HG03280 (cell line): ENCODE data around the gene PLEKHO2.

Experiments used
- ATAC-seq: cut with Tn5 transposase; IDR thresholded peaks from one replicate; pipeline ENCODE4 v1.9.1; 2021; ENCODE audit warnings: mild to moderate bottlenecking, moderate library complexity; ENCODE audit not compliant: unreplicated experiment

Gene PLEKHO2

DNA sequence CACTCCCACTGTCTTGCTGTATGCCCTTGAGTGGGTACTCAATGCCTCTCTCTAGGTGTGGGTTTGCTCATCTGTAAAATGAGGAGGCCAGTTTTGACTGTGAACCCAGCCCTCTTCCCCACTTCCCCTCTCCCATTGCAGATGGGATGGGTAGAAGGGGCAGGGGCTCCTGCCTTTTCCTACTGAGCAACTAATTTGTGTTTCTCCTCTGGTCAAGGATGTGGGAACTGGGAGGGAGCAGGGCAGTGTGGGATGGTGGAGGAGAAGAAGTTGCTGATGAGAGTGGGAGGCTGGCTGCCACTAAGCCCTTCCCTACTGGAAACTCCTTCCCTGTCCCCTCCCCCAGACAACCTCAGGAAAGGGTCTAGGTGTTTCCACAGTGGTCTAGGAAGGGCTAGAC, 49.8 kb downstream of the PLEKHO2 start:
- ATAC-seq = no peak

DNA sequence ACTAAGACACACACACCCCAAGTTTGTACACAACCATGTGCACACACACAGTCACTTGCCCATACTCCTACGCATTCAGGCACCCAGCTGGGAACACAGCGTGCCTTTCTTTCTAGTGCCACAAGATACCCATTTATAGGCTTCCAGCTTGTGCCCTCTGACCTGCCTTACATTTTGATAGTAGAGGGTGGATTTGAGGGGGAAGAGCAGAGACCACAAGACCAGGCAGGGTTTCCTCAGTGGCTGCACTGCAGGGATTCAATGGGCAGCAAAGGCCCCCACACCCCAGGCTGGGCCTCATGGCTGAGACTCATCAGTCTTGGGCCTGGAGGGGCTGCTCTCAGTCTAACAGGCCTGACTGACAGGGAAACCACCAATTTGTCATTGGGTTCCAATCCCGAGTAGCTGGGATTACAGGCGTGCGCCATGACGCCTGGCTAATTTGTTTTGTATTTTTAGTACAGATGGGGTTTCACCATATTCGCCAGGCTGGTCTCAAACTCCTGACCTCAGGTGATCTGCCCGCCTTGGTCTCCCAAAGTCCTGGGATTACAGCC, 51.2 kb downstream of the PLEKHO2 start:
- no peak for ATAC-seq

DNA sequence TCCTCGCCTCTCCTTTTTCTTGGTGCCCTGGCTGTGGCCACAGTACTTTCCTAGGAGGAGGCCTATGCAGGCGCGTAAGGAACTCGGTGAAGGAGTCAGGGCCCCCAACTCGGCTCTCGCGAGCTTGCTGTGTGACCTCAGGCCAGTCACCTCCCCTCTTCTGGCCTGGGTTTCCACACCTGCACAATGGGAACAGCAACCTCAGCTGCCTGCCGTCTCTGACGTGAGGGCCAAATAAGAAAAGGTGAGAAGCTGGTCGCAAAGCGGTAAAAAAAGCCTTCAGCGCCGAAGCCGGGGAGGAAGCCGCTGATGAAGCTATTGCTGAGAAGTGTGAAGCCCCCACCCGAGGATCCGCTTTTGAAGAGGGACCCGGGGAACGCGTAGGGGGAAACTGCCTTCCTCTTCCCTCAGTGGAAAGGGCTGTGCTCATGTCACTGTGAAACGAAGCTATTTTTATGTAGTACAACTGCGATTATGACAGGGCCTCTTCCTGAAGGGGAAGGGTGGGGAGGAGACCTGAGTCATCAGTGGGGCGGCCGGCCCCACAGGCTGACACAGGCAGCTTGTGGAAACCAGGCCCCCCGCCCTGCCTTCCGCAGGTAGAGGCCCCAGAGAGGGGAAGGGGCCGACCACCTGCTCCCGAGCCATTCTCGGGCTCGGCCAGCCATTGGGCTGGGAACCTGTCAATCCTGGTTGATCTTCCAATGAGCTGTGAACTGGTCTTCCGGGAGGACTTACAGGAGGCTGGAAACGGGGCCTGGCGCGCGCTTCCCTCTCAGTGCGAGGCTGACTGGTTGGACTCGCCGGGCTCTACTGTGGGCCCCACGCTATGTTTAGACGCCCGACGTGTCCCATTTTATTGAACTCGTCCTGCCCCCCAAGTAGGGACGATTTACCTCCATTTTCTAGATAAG, 52.0 kb downstream of the PLEKHO2 start:
- peak; percentile 69 for ATAC-seq

DNA sequence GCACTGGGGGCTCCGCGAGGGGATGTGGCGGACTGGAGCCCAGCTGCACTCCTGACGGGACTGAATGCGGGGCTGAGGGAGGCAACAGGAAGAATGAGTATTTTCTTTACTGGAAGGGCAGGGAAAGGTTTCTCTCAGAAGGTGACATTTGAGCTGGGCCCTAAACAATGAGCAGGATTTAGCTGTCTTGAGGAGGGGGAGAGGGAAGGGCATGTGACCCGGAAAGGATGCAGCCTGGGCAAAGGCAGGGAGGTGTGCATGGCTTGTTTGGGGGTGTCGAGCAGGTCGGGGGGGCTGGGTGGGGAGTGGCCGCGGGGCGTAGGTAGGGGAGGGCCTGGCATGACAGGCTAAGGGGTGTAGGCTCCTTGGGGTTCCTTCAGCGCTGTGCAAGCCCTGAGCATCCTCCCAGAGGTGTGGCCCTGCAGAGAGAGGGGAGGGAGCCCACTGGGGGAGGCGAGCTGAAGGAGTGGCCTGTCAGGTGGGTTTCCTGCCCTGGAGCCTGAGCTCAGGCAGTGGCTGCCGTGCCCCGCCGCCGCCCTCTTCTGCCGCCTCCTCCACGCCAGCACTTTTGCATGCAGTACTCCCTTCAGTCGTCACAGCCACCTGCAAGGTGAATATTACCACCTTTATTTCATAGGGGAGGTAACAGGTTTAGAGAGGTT, 52.8 kb downstream of the PLEKHO2 start:
- peak; percentile 41 for ATAC-seq

DNA sequence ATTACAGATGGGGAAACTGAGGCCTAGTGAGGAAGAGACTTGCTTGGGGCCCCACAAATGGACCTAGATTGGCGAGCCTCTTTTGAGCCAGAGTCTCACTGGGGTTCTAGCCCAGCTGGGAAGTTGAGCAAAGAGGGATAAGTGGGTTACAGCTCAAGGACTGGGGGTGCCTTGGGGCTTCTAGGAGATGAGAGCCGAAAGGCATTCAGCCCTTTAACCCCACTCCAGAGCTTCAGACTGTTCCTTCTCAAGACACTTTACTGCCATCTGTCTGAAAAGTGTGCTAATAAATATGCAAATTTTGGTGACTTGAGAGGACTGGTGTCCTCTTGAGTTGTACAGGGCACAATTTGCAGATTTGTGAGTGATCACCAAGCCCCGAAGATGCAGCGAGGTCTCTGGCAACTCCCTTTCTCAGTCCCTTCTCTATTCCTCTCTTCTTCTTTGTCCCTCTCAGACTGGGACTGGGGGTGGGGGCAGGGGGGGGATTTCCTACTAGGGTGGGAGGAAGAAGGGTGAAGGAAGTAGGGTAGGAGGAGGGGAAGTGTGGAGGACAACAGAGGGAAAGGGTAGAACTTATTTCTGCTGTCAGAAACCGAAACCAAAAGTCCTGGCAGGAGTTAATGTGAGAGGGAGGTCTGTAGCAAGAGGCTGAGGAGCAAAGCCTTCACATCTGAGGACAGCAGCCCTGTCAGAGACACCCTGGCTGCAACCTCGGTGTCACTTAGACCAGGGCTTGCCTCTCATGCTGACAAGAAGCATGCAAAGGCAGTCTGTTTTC, 53.8 kb downstream of the PLEKHO2 start:
- peak; percentile 20 for ATAC-seq

DNA sequence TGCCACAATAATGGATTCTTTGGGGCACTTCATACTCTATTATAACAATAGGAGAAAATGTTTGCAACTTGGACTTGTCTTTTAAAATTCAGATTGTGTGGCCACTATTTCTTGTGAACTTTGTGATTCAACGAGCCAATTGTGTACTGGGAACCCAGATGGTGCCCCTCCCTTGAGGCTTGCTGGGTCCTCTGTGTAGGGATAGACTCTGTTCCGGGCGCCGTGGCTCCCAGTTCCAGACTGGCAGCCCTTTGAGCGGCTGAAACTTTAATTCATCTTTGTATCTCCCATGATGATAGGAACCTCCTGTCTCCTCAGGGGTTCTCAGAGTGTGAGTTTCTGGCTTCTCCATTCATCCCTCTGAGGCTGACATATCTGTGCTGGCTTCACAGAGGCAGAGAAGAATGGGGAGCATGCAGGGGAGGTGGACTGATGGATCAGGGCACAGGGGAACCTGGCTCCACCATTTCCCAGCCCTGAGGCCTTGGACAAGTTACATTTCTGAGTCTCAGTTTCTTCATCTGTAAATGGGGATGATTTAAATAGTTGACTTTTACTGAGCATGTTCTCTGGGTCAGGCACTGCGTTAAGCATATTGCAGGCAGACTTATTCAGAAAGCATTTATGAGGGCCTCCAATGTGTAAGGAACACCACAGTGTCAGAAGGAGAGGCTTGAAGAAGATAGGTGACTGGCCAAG, 54.8 kb downstream of the PLEKHO2 start:
- ATAC-seq = no peak

DNA sequence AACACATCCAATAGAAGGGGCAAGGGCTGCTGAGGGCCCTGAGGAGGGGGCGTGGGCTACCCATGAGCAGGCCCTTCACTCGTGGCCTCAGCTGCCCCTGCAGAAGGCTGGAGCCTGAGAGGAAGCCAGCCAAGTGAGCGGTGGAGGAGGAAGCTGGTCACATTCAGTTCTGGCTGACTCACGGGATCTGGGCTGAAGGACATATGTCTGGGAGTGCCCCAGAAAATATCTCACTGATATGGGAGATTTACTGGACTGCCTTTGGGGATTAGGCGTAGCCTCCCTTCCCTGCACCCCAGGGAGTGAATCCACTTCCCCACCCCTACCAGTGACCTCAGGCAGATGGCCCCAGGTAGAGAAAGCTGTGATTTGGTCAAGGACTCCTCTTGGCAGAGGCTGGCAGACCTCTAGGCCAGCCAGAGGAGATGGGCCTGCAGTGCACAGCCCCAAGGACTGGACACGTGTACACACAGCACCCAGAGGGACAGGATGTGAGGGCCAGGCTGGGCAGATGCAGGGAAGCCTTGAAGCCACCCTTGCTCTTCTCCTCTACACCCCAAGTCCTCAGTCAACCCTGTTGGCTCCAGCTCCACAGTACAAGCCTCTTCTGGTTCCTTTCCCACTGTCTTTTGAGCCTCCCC, 55.8 kb downstream of the PLEKHO2 start:
- no peak for ATAC-seq

DNA sequence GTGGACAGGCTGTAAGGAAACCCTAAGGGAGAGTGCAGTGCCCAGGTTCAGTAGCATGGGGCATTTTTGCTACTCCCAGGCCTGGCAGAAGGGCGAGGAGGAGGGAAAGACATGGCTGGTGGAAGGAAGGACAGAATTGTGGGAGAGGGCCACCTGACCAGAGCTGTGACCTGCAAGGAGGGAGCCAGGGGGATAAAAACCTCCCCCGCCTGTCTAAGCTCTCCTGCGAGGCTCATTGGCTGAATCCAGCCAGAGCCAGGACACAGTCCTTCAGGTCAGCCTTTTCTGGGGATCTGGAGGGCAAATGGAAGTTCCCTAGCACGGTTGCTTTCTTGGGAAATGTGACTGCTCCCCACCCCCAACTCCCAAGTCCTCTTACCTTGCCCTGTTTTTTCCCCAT, 56.7 kb downstream of the PLEKHO2 start:
- ATAC-seq = no peak

DNA sequence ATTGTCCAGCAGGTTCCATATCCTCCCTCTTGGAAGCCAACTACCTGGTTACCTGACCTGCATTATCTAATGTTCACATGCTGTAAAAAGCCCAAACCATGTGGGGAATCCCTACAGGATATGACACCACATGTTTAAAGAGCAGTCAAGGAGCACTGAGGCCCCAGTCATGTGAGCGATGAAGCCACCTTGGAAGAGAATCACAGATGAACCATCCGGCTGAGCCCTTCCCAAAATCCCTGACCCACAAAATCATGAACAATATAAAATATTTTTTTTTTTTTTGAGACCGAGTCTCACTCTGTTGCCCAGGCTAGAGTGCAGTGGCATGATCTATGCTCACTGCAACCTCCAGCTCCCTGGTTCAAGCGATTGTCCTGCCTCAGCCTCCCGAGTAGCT, 59.4 kb downstream of the PLEKHO2 start:
- no peak for ATAC-seq

DNA sequence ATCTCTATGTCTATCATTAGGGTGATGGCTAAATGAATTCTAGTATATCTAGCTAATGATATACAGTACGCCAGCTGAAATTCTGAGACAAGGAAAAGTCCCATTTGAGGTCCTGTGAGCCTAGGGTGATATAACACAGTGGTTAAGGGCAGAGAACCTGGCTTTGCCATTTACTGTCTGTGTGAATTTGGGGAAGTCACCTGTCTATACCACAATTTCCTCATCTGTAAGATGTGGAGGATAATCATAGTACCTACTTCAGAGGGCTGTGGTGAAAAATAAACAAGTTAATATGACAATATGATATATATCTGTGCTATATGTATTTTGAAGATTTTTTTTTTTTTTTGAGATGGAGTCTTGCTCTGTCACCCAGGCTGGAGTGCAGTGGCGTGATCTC, 60.2 kb downstream of the PLEKHO2 start:
- ATAC-seq = no peak

DNA sequence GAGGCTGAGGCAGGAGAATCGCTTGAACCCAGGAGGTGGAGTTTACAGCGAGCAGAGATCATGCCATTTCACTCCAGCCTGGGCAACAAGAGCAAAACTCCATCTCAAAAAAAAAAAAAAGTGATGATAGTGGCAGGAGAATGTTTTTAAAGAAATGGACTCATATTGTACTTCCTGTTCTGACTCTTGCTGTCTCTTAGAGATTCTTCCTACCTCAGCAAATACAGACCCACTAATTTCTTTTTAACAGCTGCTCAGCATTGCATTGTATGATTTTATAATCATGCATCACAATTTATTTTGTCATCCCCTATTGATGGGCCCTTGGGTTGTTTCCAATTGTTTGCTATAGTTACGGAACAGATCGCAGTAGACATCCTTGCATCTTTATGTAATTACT, 61.1 kb downstream of the PLEKHO2 start:
- ATAC-seq = no peak

DNA sequence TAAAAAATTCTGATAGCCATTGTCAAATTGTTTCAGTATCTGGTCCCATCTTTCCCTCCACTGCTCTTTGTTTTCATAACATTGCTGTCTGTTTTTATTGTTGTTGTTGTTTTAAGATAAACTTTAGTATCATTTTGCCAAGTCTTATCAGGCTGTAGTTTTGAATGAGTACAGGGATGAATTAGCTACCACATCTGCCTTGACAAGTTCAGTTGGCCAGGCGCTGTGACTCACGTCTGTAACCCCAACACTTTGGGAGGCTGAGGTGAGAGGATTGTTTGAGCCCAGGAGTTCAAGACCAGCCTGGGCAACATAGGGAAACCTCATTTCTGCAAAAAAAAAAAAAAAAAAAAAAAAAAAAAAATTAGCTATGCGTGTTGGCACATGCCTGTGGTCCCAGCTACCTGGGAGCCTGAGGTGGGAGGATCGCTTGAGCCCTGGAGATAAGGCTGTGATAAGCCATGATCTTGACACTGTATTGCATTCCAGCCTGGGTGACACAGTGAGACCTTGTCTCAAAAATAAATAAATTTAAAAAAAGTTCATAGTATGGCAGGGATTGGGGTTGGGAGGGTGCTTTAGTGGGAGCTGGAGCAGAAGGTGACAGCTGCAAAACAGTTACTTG, 61.7 kb downstream of the PLEKHO2 start:
- no peak for ATAC-seq

DNA sequence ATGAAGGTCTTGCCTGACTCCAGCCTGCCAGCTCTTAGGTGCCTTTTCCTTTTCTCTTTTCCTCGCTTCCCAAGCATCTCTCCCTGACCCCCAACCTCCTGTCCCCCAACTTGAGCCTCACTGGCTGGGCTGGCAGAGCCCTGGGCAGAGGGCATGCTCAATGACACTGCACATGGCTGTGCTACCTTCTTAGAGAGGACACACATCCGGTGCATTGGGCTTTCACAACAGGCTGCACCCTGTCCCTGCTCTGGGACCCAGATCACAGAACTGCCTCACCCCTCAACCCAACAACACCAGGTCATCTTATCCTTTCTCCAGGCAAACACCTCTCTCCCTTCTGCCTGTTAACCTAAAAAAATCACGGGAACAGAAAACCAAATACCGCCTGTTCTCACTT, 62.5 kb downstream of the PLEKHO2 start:
- ATAC-seq = no peak

DNA sequence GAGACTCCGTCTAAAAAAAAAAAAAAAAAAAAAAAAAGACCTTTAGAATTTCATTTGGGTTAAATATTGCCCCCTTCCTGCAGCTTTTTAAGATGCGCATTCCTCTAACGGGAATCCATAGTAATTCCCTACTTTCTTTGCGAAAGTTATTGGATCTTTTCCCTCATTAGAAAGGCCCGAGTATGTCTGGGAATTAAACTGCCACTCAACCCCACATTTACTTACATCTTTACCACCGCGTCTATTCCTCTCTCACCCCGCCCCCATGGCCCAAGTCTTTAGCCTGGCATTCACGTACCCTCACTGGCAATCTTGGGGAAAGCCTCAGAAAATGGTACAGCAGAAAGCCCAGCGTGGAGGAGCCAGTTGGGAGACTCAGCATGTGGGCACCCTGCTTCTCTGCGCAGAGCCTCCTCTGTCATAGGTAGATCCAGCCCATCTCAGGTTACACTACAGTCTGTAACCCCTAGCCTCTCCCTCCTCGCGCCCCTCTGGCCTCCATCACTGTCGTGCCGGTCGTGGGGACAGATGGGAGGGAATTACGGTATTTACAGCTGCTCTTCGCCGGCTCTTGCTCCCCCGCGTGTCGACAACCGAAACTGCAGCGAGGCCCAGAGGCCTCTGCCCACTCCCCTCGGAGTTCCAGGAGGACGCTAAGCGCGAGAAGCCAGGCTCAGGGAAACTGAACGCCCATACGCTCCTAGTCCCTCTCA, 63.6 kb downstream of the PLEKHO2 start:
- ATAC-seq = peak; percentile 63

DNA sequence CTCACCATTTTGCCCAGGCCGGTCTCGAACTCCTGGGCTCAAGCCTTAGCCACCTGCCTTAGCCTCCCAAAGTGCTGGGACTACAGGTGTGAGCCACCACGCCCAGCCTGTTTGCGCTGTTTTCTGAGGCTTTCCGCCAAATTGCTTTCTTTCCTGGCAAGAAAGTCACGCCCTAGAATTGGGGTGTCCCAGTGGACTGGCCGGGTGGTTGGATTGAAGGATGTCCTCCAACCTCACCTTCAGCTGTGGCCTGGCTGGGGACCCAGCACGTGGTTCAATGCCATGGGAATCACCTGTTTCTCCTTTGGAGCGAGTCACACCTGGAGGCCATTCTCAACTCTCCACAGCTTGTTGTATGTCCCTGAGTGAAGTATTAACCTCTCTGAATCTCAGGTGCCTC, 64.2 kb downstream of the PLEKHO2 start:
- ATAC-seq = no peak

DNA sequence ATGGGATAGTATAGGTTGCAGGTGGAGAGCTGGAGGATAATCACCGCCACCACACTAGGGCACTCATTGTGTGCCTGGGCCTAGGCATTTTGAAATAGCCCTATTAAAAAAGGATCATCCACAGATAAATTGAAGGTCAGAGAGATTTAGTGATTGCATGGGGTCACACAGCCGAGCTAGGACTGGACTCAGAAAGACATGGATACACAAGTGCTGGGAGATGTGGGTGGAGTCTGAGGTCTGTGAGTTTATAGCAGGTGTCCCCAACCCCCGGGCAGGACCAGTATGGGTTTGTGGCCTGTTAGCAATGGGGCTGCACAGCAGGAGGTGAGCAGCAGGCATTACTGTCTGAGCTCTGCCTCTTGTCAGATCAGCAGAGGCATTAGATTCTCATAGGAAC, 64.7 kb downstream of the PLEKHO2 start:
- ATAC-seq = no peak

DNA sequence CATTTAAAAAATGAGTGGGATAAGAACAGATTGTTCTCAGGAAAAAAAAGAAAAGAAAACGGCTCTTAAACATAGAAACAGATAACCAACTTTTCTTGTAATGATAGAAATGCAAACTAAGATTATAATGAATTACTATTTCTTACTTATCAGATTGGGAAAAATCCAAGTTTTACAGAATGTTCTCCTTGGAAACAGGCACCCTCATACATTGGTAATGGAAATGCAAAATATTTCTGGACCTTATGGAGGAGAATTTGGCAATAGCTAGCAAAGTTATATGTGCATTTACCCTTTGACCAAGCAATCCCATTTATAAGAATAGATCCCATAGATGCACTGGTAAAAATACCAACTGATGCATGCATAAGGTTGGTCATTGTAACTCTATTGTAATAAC, 66.3 kb downstream of the PLEKHO2 start:
- ATAC-seq = no peak

DNA sequence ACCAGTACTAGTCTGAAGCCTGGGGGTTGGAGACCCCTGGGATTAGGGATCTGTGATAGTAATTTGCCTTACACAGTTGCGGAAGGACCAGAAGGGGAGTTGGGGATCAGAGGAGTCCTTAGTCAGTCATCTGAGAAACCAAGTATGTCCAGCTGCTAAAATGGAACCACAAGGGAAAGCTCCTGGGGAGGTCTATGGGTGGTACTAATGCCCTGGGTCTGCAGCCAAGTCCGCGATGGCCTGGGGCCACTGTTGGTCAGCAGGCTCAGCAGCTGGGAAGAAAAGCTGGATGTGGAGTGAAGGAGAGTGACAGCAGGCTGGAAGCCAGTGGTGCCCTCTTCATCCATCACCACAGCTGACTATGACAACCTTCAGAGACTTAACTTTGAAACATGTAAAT, 67.8 kb downstream of the PLEKHO2 start:
- ATAC-seq = no peak
